ENCODE measurements around the gene GCNT4. TPM values are rescaled to one million over a fixed set of nuclear protein-coding genes. Genes with fewer than 3 reads are reported as not detected.

GCNT4 gene
- total and polyA plus RNA-seq, 2 donors (not counting 1 experiment from before 2014, with no cell fraction given) = 3.6 to 14.6 TPM

GRCh38 chr5:75072061-75072460, 19.7 kb upstream of the GCNT4 start:
- no peak overlapping the region for H2AFZ ChIP-seq (ENCODE audit: low read length)
- H3K4me3 ChIP-seq (replicated peaks in 1 of 4; ENCODE audit: control extremely low read depth in 1 of 4, insufficient read depth in 1 of 4, low read depth in 3 of 4, low read length in 4 of 4) = no peak overlapping the region
- H3K9ac ChIP-seq (ENCODE audit: insufficient read depth, low read length) = no peak overlapping the region
- no peak overlapping the region for H3K4me2 ChIP-seq (ENCODE audit: extremely low read depth, insufficient read depth, low read length)
- no peak for DNase-seq (ENCODE audit: low read depth in 2 of 2)
- no peak overlapping the region for H3K27ac ChIP-seq (ENCODE audit: insufficient read depth, low read length)
- no peaks in the 10 kb centered on the region for H4K20me1 ChIP-seq (ENCODE audit: control insufficient read depth, extremely low read depth, insufficient read depth, low read length)
- no peaks in the 10 kb centered on the region for H3K9me3 ChIP-seq (ENCODE audit: control insufficient read depth, insufficient read depth, low read depth, low read length)
- no peaks in the 10 kb centered on the region for H3K4me1 ChIP-seq (ENCODE audit: control insufficient read depth, extremely low read depth, insufficient read depth, low read length)
- H3K36me3 ChIP-seq (ENCODE audit: control insufficient read depth, insufficient read depth, low read length) = no peaks in the 10 kb centered on the region
- no peaks in the 10 kb centered on the region for H3K27me3 ChIP-seq (ENCODE audit: control insufficient read depth, insufficient read depth, low read length)
- TF ChIP-seq CTCF (conservative IDR thresholded peaks at IDR 0.05 in 1 of 2, IDR thresholded peaks at IDR 0.05 in 1 of 2; ENCODE audit: low read depth in 1 of 2, low read length in 2 of 2) = no peak
- no peak for TF ChIP-seq EZH2 (IDR thresholded peaks at IDR 0.05; ENCODE audit: low read length, missing control alignments)
- H3K79me2 ChIP-seq (ENCODE audit: control insufficient read depth, insufficient read depth, low read length) = no peaks in the 10 kb centered on the region

DNA sequence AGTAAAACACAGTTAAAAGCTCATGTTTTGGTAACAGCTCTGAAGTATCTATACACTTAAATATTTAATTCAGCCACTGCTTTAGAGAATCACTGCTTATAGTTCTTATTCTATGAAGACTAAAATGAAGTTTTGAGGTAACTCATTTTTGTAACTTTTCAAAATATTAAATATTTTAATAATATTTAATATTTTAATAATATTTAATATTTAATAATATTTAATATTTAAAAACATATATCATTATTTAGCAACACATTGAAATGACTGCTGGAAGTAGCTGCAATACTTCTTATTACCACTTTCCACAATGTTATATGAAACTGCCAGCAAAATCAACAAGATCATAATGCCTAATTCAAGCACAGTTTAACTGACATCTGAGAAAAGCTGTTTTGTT, 18.7 kb upstream of the GCNT4 start:
- H3K4me2 ChIP-seq (ENCODE audit: extremely low read depth, insufficient read depth, low read length) = no peak overlapping the region
- H4K20me1 ChIP-seq (ENCODE audit: control insufficient read depth, extremely low read depth, insufficient read depth, low read length) = no peaks in the 10 kb centered on the region
- no peaks in the 10 kb centered on the region for H3K79me2 ChIP-seq (ENCODE audit: control insufficient read depth, insufficient read depth, low read length)
- H3K9me3 ChIP-seq (ENCODE audit: control insufficient read depth, insufficient read depth, low read depth, low read length) = no peaks in the 10 kb centered on the region
- TF ChIP-seq EZH2 (IDR thresholded peaks at IDR 0.05; ENCODE audit: low read length, missing control alignments) (no peak), CTCF (conservative IDR thresholded peaks at IDR 0.05 in 1 of 2, IDR thresholded peaks at IDR 0.05 in 1 of 2; ENCODE audit: low read depth in 1 of 2, low read length in 2 of 2) (no peak)
- no peak overlapping the region for H3K4me3 ChIP-seq (replicated peaks in 1 of 4; ENCODE audit: control extremely low read depth in 1 of 4, insufficient read depth in 1 of 4, low read depth in 3 of 4, low read length in 4 of 4)
- no peaks in the 10 kb centered on the region for H3K36me3 ChIP-seq (ENCODE audit: control insufficient read depth, insufficient read depth, low read length)
- H3K27ac ChIP-seq (ENCODE audit: insufficient read depth, low read length) = no peak overlapping the region
- H3K9ac ChIP-seq (ENCODE audit: insufficient read depth, low read length) = no peak overlapping the region
- no peak overlapping the region for H2AFZ ChIP-seq (ENCODE audit: low read length)
- no peaks in the 10 kb centered on the region for H3K4me1 ChIP-seq (ENCODE audit: control insufficient read depth, extremely low read depth, insufficient read depth, low read length)
- H3K27me3 ChIP-seq (ENCODE audit: control insufficient read depth, insufficient read depth, low read length) = no peaks in the 10 kb centered on the region
- DNase-seq (ENCODE audit: low read depth in 2 of 2) = no peak

GRCh38 chr5:75067434-75067833, 15.1 kb upstream of the GCNT4 start:
- no peak for DNase-seq (ENCODE audit: low read depth in 2 of 2)
- no peaks in the 10 kb centered on the region for H3K9me3 ChIP-seq (ENCODE audit: control insufficient read depth, insufficient read depth, low read depth, low read length)
- TF ChIP-seq CTCF (conservative IDR thresholded peaks at IDR 0.05 in 1 of 2, IDR thresholded peaks at IDR 0.05 in 1 of 2; ENCODE audit: low read depth in 1 of 2, low read length in 2 of 2) (no peak), EZH2 (IDR thresholded peaks at IDR 0.05; ENCODE audit: low read length, missing control alignments) (no peak)
- no peak overlapping the region for H3K27ac ChIP-seq (ENCODE audit: insufficient read depth, low read length)
- no peaks in the 10 kb centered on the region for H3K79me2 ChIP-seq (ENCODE audit: control insufficient read depth, insufficient read depth, low read length)
- H3K27me3 ChIP-seq (ENCODE audit: control insufficient read depth, insufficient read depth, low read length) = no peaks in the 10 kb centered on the region
- H4K20me1 ChIP-seq (ENCODE audit: control insufficient read depth, extremely low read depth, insufficient read depth, low read length) = no peaks in the 10 kb centered on the region
- H2AFZ ChIP-seq (ENCODE audit: low read length) = no peak overlapping the region
- H3K4me2 ChIP-seq (ENCODE audit: extremely low read depth, insufficient read depth, low read length) = no peak overlapping the region
- H3K4me3 ChIP-seq (replicated peaks in 1 of 4; ENCODE audit: control extremely low read depth in 1 of 4, insufficient read depth in 1 of 4, low read depth in 3 of 4, low read length in 4 of 4) = no peak overlapping the region
- no peaks in the 10 kb centered on the region for H3K36me3 ChIP-seq (ENCODE audit: control insufficient read depth, insufficient read depth, low read length)
- H3K4me1 ChIP-seq (ENCODE audit: control insufficient read depth, extremely low read depth, insufficient read depth, low read length) = no peaks in the 10 kb centered on the region
- H3K9ac ChIP-seq (ENCODE audit: insufficient read depth, low read length) = no peak overlapping the region
